ENCODE data around the gene LAMB3.

Gene LAMB3

DNA sequence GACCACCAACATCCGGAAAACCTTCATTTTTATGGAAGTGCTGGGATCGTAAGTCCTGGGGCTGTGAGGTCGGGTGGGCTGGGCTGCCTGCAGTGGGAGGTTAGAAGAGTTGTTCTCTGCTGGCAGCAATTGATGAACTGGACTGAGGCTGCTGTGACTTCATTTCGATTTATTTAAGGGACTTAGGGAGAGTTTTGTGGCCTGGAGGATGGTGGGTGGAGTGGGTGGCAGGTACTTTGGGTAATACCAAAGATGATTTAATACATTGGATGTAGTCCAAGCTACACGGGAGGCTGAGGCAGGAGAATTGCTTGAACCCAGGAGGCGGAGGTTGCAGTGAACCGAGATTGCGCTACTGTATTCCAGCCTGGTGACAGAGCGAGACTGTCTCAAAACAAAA lies 57.2 kb downstream of the LAMB3 start:
- DNase-seq (ENCODE audit: low spot score), result no peak

DNA sequence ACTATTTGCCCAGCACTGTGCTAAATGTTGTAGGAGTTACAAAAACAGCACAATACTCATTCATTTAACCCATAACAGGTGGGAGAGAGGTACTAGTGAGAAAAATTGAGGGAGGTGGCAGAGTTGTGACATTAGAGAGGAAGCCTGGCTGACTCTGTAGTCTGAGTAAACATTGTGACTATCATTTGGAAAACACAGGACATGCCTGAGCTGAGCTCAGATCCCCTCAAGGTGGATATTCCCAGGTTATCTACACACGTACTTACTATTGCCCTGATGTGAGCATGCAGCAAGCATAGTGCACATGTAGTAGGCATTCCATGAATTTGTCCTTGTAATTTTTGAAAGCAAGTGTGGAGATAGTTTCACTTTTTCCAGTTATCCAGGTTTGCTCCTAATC lies 57.8 kb downstream of the LAMB3 start:
- DNase-seq (ENCODE audit: low spot score), result no peak

DNA sequence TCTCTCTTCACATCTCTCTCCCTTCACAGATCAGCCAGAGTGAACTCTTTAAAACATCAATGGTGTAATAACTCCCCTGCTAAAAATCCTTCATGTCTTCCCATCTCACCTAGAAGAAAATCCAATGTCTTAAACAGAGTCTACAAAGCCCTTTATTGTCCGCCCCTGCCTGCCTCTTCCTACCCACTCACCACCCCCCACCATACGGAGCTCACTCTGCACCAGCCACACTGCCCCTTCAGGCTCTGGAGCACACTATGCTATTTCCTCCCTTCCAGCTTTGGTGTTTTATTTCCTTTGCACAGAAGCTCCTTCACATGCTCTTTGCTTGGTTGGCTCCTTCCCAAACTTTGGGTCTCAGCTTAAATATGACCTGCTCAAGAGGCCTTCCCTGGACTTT lies 58.5 kb downstream of the LAMB3 start:
- DNase-seq (ENCODE audit: low spot score), result no peak

DNA sequence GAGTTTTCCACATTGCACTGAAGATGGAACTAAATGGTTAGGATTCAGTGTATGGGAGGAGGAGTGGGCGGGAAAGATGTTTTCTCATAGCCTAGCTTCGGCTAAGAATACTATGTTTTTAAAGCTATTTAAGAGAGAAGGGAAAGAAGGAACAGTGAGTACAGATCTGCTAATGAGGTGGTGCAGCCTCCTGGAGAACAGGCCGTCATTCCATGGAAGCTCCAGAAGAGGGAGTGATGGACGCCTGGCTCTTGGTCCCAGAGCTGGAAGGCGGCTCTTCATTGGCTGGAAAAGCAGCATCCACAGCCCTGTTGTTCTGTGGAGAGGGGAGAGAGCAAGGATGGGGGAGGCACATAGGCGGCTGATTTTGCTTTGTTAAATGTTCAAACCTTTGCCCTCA lies 61.8 kb downstream of the LAMB3 start:
- DNase-seq (ENCODE audit: low spot score), result no peak

DNA sequence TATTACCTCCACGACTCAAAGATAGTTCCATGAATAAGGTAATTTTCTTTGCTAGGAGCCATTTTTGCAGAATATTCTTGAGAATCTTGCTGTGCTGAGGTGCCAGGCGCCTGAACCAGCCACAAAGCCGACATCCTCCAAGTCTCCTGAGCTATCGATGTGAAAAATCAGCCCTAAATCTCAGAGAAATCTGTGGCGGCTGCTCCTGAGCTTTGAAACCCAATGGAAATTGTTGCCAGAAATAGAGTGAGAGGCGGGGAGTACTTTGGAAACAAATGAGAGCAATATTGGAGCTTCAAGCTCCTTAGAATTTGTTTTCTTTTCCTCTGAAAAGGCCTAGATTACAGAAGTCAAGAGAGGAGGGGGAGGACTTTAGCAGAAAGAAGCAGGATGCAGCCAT lies 62.4 kb downstream of the LAMB3 start:
- no peak for DNase-seq (ENCODE audit: low spot score)

DNA sequence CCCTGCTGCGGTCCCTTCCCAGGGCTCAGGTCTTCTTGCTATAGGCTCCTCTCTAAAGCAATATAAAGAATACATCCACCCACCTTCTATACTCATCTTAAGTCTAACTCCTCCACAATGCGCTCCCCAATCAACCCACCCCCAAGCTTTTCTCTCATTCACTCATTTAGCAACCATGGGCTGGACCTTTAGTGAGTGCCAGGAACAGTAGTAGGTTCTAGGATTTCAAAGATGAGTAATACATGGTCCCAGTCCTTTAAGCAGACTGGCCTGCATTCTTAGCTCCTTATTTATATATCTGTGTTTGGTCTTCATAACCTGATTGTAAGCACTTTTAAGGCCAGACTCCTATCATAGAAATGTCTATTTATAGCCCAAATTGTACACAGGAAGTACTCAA lies 62.8 kb downstream of the LAMB3 start:
- DNase-seq (ENCODE audit: low spot score), result no peak

DNA sequence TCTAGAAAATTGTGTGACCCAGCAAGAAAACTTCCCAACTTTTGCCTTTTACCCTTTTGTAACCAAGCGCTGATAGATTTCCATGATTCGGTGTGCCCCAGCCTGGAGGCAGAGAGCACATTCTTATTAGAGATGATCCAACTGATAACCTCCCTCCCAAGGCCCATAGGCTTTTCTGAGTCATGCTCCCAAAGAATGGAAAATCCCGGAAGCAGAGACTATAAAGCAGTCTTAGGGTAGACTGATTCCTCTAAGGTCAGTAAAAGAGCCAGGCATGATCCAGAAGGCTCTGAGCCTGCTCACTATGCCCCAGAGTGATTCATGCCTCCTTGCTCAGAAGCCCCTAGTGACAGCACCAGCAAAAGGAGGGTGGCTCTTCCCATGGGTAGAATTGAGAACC lies 64.4 kb downstream of the LAMB3 start:
- no peak for DNase-seq (ENCODE audit: low spot score)

DNA sequence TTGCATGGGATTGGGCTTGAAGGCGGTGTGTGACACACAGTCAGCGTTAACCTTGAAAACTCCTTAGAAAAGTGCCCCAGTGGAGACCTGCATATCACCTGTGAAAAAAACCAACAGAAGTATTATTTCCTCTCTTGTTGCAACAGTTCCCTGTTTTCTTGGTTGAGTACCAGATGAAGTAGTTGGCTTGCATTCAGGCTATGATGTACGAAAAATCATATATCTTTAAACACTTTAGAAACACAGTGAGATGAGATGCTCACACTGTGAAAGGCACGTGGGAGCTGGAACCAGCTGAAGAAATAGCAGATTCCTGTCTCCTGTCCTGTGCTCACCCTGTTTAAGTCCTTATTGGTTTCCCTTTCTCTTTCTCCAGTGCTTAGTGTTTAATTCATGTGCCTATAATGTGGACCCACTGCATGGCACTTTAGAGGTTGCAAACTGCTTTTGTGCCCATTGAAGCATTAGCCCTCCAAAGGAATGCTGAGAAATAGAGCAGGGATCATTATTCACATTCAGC lies 65.9 kb downstream of the LAMB3 start:
- no peak for DNase-seq (ENCODE audit: low spot score)

DNA sequence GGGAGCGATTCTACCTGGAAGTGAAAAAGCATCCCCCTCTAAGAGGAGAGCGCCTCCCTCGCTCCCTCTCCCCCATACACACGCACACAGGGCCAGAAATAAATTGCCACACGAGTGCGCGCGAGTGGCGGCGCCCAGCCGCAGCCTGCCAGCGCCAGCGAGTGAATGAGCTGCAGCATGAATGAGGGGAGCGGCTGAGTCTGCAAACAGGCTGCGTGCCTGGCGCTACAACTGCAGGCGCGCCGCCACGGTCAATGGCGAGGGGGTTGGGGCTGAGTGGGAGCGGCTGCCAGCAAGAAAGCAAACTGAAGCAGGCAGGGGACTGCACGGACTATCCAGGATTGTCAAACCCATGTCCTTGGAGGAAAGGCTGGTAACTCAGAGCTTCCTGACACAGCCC lies 66.6 kb downstream of the LAMB3 start:
- no peak for DNase-seq (ENCODE audit: low spot score)

DNA sequence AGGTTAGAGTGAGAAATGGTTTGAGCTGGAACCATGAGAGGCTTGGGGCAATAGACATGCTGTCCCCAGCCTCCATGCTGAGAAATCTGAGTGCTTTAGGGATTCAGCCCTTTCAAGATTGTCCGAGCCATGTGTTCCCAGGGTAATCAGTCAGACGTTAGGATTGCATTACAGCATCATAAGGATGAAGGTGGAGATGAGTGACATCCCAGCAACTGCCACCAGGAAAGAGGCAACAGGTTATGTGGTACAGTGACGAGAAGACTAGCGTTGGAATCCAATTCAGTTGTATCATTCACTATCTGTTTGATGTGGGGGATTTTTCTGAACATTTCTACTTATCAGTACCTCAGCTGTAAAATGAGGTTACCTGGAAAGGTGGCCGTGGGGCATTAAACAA lies 67.0 kb downstream of the LAMB3 start:
- no peak for DNase-seq (ENCODE audit: low spot score)

DNA sequence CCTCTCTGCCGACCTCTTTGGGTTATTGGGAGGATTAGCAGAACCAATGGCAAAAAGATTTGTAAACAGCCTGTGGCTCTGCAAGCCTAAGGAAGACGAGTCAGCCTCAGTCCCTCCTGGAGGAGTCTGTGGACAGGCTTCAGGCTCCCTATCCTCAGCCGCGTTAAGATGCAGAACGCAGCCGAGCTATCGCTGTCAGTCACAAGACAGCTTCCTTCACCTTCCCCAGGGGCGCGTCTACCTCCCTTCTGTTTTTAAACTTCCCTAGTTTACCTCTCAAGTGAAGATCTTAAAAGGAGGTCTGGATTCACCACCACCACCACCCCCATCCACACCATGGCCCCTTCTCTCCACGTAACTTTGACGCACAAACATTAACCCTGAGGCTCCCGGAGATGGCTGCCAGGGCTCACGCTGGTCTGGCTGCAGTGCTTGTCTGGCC lies 68.0 kb downstream of the LAMB3 start:
- DNase-seq (ENCODE audit: low spot score), result no peak

DNA sequence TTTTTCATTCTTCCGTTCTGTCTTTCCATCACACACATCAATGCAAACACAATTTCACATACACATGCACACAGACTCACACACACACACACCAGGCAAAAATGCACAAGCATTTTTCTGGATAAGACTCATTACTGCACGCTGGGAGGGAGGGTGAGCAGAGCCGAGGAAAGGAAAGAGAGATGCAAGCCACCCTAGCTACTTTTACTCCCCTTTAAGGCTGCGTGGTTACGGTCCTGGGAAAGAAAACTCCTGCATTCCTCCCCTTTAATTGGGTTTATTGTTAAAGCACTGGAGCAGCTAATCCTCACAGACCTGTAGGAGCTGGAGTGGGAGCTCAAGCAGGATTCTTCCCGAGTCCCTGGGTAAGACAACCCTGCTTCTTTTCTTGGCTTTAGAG lies 68.8 kb downstream of the LAMB3 start, which contains the start of gene CAMK1G:
CAMK1G (plus strand) TSS at position 307 of the 400 bp plus-strand sequence. CDS start 11,270 bp downstream, outside the sequence.
- peak; percentile 43 for DNase-seq (ENCODE audit: low spot score)

DNA sequence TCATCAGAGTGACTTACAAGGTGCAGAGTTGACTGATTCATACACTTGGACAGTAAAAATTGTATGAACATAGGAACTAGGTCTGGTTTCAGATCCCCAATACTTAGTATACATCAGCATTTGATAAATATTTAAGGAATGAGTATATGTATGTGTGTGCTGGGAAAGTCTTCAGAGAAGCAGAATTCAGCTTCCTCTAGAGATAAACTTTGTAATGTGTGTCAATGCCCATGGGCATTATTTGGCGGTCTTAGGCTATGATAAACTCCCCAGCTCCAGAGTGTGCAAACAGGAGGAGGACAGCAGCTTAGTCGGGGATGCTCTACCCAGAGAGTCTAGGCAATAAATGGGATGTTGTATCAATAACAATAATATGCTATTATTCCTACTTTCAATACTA lies 71.6 kb downstream of the LAMB3 start:
- DNase-seq (ENCODE audit: low spot score), result no peak

DNA sequence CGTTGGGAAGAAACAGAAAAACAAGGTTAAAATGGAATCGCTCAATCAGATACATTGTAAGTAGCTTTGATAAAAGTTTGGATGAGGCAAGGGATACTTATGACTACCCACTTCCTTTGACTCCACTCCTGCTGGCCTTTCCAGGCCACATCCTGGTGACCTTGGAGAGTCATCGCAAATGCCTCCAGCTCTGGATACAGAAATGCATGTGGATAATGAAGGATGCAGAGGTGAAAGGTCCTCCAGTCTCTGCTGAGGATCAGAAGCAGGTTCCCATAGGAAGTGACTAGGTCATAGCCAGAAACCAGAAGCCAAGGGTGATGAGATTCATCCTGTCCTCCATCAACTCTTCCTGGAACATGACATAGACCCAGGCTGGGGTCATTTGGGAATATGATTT lies 74.9 kb downstream of the LAMB3 start:
- DNase-seq (ENCODE audit: low spot score), result no peak

DNA sequence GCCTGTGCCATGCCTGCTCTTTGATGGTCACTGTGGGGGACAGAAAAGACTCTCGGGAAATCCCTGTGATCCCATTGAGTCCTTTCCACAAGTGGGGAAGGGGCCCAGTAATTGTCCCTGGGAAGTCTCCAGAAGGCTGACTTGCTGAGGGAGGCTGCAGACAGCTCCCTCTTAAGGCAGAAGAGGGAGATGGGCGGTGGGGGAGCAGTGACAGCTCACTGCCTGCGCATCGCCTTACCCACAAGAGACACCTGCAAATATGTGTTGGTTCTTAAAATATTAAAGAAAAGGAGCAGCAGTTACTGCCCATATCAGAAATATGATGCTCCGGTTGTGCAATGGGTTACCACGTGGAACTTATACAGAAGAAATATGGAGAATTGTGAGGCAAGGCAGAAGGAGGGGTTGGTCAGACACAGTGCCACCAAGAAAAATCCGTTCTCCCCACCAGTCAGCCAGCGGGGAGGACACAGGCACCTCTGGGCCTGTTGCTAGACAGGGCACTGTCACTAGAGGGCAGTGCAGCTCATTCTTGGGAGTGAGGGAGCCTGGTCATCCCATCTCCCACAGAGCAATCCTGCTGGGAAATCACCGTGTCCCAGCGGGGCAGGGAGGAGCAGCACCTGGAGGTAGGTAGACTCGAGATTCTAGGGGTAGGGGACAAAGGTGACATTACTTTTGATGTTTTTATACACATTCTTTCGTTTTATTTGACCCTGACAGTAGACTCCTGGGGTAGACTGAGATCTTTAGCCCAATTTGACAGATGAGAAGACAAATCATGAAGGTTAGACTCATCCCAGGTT lies 75.6 kb downstream of the LAMB3 start:
- DNase-seq (ENCODE audit: low spot score), result peak; percentile 85

DNA sequence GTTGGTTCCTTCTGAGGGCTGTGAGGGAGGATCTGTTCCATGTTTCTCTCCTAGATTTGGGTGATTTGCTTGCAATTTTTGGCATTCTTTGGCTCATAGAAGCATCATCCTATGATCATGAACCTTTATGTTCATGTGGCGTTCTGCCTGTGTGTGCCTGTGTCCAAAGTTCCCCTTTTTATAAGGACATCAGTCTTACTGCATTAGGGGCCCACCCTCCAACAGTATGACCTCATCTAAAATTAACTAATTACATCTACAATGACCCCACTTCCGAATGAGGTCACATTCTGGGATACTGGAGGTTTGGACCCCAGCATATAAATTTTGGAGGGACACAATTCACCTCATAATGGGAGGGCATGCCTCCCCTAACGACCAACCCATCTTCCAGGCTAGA lies 81.5 kb downstream of the LAMB3 start:
- no peak for DNase-seq (ENCODE audit: low spot score)

DNA sequence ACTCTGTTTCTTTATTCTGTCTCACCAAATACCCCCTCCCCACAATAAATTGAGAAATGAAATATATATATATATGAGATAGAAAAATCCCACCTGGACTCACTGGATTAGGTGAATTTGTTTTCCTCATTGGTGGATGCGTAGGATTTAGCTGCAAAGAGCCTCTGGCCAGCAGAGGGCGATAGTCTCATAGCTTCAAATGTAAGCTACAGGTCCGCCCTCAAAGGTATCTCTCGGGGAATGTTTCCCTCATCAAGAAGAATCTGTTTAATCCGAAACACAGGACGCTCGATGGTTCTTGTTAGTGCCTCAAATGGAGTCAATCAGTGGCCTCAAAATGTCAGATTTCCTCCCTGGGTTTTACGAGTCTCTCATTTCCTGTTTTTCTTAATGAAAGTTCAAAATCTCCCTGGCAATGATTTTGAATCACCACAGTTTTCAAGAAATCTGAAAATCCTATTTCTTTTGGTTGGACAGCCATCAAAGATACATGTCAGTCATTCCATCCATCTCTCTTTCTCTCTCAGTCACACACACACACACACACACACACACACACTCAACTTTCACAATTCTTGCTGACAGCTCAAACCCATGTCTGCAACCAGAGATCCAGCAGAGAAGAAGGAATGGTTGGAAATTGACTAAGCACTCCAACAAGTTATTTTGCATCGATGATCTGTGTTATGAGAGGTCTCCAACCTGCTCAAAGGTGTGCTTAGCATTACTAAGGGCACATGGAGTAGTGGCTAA lies 82.6 kb downstream of the LAMB3 start:
- peak; percentile 74 for DNase-seq (ENCODE audit: low spot score)

DNA sequence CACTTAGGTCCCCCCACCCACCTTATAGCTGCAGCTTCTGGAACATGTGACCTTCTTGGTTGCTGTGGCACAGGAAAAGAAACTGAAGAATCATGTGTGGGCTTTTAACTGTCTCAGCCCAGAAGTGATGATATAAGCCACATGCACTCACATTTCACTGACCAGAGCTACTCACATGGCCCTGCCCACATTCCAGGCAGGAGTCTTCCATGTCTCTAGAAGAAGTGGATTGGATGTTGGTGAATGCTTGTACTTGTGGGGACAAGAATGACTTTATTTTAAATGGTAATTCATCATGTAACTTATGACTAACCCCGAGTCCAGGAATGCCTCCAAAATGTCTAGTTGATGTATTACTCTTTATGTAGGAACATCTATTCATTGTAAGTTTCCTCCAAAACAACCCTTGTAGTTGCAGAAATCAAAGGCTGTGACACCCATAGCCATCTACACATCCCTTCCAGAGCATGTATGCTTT lies 84.5 kb downstream of the LAMB3 start:
- DNase-seq (ENCODE audit: low spot score), result no peak

DNA sequence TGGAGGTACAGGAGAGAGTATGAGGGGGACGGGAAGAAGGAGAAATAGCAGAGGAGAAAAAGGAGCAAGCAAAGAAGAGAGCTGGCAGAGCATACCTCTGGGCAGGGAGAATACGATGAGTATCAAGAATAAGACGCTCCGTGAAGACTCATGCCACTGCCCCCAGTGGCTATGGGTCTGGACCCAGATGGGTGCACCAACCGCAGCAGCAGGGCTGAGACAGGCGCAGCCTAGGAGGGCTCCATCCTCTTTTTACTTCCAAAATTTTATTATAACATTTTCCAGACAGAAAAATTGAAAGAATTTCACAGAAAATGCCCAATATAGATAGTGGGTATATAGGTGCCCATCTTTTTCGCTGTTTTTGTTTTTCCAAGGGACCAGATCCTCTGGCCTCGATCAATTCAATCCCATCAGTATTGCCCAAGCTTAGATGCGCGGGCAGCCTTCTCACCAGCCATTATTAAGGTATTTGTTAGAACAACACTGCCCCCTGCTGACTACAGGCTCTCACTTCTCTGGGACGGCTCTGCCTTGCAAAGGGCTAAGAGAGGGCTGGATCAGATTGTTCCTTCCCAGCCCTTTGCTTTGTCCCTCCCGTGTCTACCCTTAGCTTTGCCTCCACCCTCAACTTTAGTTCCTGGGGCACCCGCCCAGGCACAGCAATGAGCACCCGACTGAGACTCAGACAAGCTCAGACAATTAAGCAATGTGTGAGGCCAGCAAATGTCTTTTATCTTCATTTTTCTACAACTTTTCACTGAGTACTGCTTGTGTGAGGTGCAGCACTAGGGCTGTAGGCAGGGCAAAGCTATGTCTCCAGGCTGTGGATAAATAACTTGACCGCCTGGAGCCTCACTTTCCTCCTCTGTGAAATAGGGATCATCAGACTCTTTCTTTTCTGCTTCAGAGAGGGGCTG lies 86.2 kb downstream of the LAMB3 start:
- peak; percentile 78 for DNase-seq (ENCODE audit: low spot score)

Measured in D341Med (cell line).